Dermis microvascular lymphatic vessel endothelial cell (primary cell): ENCODE data around the gene KDM3B. TPM values are rescaled to one million over a fixed set of nuclear protein-coding genes. Genes with fewer than 3 reads are reported as not detected.
"Not testable (repeated sequence)": the region's sequence is repeated elsewhere in the genome, so short reads cannot be mapped to it uniquely, and the experiment has no call there.

Experiments used
- DNase-seq, 2 donors: peaks; one replicate each; pipeline versions ENCODE4 v3.0.0 to v3.0.0-alpha.2; 2010; ENCODE audit warnings: low read depth in 2 of 2
- total RNA-seq: library from RNA; depleted of rRNA; stranded (reverse); fragments of >200 nt; gene quantifications from 2 replicates; pipeline ENCODE4 v1.2.1, GENCODE V29; 2014

KDM3B gene
- total RNA-seq, 1 donor from 2014 or later, result 43.1 TPM

DNA sequence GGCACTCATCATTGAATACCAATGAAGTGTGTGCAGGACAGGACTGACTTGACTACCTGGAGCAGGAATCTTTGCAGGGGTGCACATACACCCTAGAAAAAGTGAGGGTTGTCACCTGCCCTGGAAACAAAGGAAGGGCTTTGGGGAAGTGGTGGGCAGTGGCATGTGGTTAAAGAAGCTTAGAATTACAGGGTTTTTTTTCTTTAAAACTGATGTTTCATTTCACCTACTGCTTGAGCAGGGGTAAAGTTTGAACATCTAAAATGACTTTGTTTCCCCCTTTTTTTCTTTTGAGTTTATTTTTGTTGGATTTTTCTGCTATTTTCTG, 2.0 kb upstream of the KDM3B start:
- no peak for DNase-seq

DNA sequence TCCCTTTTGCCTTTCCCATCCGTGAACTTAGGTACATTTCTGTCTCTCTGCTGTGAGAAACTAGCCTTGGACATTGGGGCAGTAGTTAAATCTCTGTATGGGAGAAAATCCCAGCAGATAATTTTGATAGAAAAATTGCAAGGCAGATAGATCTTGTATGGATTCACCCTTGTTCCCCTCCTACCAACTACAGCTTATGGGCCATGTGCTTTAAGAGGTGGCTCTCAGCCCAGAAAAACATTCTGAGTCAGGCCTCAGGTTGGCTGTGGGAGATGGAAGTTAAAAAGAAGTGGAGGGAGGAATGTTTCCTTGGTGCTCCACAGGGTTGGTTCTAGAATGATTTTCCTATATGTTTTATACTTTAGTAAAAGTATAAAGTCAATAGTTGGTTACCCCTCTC, 1.4 kb upstream of the KDM3B start:
- DNase-seq, result peak in 1 of 2 donors; percentile 19

DNA sequence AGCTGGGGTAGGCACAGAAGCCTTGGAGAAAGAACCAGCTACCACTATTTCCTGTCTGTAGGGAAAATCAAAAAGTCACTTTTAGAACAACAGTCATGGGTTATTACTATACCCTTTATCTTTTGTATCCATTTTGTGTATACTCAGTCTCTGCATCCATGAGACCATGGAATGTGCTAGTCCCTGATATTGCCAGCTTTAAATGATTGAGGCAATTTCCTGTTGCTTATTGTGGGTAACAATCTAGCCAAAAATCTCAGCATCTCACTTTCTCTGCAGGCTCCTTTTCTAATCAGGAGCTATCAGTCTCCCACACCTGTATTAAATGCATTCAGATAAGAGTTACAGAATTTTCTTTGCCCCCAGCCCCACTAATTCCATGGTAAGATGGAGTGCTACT, 968 bp upstream of the KDM3B start:
- DNase-seq, result no peak

DNA sequence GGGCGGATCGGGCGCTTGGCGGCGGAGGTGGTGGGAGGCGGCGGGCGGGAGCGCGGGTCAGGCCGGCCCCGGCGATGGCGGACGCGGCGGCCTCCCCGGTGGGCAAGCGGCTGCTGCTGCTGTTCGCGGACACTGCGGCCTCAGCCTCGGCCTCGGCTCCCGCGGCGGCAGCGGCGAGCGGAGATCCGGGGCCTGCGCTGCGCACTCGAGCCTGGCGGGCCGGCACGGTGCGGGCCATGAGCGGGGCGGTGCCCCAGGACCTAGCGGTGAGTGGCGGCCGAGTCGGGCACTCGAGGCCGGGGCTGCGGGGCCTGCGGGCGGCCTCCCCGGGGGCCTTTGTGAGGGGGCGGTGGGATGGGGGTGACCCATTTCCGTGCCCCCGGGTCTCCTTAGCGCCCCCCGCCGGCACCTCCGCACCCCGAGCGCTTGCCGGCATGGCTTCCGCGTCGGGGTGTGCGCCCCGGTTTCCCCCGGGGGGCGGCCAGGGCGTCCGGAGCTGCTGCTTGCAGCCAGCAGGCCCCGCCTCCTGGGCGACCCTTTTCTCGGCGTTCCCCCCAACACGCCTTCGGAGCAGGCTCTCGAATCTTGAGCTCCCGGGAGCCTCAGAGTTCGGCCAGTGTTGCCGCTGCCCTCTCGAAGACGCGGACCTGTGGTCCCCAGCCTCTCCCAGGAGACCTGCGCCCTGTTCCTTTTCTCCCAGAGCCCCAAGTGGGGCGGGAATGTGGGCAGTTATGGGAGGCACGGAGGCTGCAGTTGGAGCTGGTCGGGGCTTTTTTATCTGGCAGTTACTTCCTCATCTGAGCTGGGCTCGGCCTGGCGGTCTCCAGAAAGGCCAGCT, 456 bp downstream of the KDM3B start:
- DNase-seq, result peak in 1 of 2 donors; percentile 70

DNA sequence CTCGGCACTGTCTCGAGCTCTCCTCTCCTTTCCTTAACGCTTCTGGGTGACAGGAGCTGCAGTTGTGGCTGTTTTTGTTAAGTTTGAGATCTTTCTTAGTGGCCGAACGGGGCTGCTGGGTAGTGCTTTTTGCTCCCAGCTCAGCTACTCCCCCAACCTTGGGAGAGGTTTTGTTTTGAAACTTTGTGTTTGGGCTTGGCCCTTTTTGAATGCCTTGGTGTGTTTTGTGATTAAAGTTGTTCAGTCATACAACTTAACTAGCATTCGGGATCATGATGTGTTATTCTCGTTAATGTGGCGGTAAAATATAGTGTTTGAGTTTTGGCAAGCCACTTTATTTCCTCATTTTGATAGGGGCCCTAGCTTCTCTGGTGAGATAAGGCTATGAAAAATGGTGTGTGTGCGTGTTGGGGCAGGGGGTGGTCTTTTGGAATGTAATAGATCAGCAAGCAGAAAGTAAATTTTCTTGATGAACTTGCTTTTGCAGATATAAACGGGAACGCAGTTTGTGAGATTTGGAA, 1.1 kb downstream of the KDM3B start:
- DNase-seq, result no peak

DNA sequence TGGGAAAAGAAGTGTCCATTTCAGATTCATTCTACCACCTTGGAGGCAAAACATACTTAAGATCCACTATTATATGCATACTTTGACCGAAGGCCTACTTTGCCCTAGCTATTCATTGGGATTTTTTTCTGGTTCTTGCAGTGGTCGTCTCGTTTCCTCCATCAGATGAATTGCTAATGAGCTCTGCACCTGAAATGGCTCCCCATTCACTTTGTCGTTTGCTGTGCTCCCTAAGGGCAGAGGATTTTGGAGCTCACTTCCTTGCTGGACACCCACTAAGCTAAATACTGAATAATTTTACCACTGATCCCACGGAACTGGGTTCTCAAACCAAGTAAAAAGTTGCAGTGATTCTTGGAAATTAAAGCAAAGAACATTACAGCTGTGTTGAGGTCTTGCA, 1.9 kb downstream of the KDM3B start:
- DNase-seq, result no peak

DNA sequence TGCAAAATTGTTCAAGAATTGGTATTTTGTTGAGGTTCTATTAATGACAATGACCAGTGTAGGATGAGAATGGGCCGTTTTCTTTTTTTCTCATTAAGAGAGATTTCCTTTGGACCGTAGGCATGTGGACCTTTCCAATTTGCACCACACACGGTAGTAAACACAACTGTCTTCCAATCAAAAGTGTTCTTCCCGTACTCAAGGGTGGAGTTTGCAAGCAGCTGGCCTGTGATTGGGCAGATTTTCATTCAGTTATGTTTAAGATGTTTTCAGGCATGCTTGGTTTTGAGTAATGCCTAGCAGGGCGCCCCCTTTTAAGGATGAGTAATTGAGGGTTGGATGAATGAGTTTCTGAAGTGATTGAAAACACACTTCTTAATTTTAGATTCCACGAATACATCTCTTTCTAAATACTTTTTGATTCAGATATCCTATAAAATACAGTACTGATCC, 2.5 kb downstream of the KDM3B start:
- DNase-seq, result peak; percentile 27 to 75

DNA sequence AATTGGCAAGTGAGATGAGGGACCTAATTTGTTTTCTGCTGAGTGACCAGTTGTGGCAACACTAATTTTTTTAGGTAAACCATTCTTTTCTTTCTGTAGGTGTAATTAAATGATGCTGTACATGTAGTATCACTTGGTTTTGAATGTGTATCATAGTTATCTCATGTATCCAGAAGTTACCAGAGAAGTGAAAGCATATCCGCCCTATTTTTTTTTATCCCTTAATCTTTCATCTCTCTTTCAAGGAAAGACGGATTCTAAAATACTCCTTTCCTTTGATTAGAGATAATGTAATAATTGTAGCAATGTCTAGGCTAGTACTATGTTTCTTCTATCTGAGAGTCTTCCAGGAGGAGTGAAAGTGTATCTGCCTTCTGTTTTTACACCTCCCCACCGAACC, 7.1 kb downstream of the KDM3B start:
- no peak for DNase-seq

DNA sequence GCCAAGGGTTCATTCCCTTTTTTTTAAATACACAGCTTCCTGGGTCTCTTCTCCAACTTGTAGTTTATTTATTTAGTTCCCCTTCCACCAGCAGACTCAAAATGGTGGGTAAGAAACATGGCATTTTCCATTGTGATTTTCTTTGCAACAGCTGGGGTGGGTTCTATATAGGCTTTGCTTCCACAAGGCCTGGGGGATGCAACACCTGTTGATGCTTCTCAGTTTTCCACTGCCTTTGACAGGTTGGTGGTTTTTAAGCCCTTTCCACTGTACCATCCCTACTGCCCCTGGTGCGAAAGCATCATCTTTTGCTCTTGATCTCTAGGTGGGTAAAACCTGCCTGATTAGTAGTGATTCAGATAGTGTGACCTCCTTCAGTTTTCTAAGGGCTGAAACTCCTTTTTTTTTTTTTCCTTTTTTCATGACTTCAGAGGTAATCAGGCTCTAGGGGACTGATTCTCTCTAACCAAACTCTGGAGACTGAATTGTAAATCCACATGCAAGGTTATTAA, 8.5 kb downstream of the KDM3B start:
- no peak for DNase-seq

DNA sequence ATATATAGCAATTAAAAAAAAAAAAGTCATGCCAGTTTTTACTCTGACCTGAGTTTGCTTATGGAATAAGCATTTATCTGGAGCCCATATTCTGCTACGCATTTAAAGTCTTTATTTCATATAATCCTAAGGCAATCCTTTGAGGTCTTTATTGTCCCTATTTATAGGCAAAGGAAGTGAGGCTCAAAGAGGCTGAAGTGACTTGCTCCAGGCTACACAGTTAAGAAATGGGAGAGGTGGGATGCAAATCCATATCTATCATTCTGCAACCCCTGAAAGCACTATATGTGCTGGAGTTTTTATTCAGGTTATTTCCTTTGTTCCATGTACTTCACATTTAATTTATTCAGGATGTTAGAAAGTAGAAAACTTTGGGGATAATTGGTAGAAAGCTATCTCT, 12.1 kb downstream of the KDM3B start:
- no peak for DNase-seq

DNA sequence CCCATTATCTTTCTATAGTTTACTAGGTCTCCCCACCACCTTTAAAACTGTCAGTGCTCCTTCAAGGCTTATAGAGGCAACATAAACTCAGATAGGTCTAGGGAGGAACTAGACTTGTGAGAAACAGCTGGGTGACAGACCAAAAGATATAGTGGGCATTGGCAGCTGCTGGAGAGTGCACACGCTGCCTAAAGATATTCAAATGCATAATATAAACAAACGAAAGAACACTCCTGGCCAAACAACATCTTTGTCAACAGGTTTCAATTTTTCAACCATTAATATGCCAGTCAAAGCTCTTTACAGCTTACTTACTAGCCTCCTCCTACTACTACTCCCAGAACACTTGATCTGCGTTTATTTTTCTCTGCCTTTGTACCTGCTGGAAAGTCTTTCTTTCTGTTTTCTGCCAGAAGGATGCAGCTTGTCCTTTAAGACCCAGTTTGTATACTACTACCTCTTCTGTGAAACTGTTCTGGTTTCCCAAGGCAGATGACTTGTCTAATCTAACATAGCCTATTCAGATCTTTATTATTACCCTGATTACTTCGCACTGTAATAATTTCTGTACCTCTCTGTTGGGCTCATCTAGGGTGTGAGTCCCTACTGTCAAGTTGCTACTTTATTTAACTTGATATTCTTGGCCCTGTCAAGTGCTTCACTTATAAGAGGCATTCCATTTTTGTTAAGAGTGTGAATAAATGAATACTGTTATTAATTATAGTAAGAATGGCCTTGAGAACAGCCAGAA, 14.3 kb downstream of the KDM3B start:
- DNase-seq, result no peak

DNA sequence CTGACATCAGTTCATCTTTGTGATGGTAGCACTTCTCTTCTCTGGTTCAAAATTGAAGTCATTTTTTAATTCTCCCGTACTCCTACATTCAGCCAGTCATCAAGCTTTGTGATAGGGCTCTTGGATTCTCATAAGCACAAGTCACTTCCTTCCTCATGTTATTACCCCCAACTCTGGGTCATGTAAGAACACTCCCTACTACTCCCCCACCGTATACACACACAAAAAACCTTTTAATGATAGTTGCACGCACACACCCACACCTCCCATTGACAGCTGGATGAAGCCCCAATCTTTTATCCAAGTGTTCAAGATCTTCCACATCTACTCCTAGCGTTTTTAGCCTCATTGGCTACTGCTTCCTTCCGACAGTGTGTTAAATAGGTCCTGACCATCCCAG, 16.8 kb downstream of the KDM3B start:
- DNase-seq, result peak in 1 of 2 donors; percentile 44

DNA sequence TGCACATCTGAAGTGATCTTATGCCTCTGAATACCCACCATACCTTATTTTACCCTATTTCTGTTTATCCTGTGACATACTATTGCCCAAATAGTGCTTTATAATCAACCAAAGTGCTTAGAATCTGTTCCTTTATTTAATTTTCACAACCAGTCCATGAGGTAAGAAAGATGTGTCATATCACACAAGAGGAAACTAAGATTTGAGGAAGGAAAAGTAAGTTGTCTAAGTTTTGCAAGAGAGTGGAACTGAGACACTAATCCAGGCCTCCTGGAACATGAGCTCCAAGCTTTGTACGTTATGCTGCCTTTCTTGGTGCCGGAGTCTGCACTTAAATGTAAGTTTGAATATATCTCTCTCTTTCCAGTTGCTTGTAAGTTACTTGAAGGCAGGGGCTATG, 17.2 kb downstream of the KDM3B start:
- no peak for DNase-seq

DNA sequence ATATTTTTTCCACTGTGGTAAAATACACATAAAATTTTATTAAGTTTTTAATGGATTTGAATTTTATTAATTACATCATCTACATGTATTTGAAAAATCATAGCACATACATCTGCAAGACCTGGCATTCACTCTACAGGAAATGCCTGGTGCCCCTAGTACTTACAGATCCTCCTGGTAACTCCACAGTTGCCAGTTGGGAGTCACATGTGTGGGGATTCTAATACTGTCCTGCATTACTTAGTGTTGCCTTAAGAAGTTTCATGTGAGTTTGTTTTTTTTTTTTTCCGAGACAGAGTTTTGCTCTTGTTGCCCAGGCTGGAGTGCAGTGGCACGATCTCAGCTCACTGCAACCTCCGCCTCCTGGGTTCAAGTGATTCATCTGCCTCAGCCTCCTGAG, 18.1 kb downstream of the KDM3B start:
- DNase-seq, result peak in 1 of 2 donors; percentile 39

DNA sequence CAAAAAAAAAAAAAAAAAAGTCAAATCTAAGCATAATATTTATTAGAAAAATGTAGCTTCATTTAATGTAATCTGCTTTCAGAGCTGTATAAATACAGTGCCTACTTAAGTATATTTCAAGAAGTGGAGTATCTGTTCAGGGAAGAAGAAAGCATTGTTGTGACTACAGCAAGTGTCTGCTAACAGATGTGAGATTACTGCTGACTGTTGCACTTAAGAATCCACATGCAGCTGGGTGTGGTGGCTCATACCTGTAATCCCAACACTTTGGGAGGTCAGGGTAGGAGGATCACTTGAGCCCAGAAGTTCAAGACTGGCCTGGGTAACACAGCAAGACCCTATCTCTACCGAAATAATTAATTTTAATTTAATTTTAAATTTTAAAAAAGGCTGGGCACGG, 19.0 kb downstream of the KDM3B start:
- DNase-seq, result no peak

DNA sequence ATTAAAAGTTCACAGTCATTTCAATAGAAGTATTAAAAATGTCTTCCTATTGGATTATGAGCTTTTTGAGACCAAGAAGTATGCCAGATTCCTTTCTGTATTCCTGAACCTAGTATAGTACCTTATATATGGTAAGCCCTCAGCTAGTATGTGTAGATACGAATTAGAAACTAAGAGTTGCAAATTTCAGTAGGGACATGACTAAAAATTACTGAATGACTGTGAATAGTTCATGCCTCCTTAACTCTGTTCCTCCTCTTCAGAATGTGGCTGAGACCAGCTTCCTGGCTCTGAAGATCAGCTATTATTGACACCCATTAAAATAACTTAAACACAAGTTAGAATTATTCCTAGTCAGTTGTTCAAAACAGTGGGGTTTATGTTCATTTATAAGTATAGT, 19.7 kb downstream of the KDM3B start:
- no peak for DNase-seq

DNA sequence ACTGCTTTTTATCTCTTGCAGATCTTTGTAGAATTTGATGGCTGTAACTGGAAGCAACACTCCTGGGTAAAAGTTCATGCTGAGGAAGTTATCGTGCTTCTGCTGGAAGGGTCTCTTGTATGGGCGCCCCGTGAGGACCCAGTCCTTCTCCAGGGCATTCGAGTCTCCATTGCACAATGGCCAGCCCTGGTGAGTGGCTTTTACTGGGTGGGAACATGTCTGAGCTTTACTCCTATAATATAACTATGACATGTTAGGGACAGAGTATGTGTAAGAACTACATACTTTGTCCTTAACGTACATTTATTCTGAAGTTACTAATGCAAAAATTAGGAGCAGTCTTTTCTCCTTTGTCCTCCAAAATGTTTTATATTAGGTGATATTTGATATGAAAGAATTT, 20.2 kb downstream of the KDM3B start:
- no peak for DNase-seq

DNA sequence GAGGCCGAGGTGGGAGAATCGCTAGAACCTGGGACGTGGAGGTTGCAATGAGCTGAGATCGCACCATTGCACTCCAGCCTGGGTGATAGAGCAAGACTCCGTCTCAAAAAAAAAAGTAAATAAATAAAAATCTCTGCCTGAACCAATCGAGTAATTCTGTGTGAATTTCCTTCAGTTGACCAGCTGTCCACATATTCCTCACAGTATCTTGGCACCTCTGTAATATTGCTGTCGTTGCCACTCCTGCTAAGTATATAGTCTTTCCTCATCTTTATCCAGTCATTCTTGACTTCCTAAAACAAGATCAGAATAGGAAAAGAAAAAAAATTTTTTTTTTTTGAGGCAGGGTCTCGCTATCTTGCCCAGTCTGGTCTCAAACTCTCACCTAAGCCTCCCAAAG, 29.9 kb downstream of the KDM3B start:
- no peak for DNase-seq

DNA sequence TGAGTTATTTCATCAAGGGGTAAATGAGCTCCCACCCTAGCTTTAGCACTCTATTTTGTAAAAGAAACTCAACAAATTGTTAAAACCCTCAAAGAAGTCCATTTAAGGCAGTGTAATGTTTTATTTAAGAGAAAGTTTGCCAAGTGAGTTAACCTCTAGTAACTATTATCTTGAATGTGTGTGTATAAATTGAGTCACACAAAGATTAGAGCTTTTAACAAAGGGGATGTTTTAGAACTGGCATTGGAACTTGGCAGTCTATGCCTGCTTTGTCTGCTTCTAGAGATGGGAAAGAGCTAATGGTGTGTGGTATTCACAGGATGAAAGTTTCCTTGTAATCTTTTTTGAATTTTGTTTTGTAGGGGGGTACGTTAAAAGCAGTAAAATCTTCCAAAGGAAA, 33.2 kb downstream of the KDM3B start:
- peak in 1 of 2 donors; percentile 21 for DNase-seq

DNA sequence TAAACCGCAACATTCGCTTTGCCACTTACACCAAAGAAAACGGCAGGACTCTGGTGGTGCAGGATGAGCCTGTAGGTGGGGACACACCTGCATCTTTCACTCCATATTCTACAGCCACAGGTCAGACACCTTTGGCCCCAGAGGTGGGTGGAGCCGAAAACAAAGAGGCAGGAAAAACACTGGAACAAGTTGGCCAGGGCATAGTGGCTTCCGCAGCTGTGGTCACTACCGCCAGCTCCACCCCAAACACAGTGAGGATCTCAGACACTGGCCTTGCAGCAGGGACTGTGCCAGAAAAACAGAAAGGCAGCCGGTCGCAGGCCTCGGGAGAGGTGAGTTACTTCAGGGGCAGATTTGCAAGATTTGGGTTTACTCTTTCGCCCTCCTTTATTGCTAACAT, 33.8 kb downstream of the KDM3B start:
- DNase-seq, result peak; percentile 23 to 28

DNA sequence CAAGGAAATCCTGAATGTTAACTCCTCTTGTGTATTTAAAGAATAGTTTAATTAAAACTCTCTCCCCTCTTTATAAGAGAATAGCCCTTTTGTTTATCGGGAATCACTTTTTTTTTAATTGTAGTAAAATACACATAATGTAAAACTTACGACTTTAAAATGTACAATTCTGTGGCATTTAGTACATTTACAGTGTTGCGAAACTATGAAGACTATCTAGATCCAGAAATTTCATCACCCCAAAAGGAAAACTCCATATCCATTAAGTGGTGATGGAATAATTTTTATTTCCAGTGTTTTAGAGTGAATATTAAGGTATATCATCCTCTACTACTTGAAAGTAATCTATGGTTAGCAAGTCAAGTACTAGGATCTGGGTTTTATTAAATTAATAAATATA, 36.8 kb downstream of the KDM3B start:
- no peak for DNase-seq

DNA sequence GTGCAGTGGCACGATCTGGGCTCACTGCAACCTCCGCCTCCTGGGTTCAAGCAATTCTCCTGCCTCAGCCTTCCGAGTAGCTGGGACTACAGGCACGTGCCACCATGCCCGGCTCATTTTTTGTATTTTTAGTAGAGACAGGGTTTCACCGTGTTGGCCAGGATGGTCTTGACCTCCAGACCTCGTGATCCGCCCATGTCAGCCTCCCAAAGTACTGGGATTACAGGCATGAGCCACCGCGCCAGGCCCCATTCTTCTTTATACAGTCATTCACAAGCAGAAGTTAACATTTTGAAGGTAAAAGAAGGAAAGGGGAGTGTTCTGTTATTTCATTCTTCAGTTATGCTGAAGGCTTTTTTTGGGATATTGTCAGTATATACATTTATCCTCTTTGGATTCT, 37.4 kb downstream of the KDM3B start:
- not testable (repeated sequence) for DNase-seq
